CD4-positive, alpha-beta memory T cell (primary cell): ENCODE data around the gene TH. TPM values are rescaled to one million over a fixed set of nuclear protein-coding genes. Genes with fewer than 3 reads are reported as not detected.

Experiments
- CTCF ChIA-PET: fragments of 350-600 bp; sonication (Branson Sonifier 250); formaldehyde crosslinking; loops from one replicate; lab custom pipeline; 2021; ENCODE audit warnings: inconsistent platforms; ENCODE audit not compliant: partially characterized antibody; lab: Charles Lee
- POLR2A ChIA-PET: fragments of 350-600 bp; sonication (Branson Sonifier 250); formaldehyde crosslinking; loops from one replicate; lab custom pipeline; 2021; ENCODE audit not compliant: partially characterized antibody; lab: Charles Lee
- DNase-seq, 5 donors: peaks; one replicate each; pipeline versions ENCODE4 v3.0.0 to v3.0.0-alpha.2; 2020 to 2022; ENCODE audit warnings: mixed read lengths in 1 of 5
- H3K27ac ChIP-seq: one replicate; pipeline ENCODE4 v1.7.0; 2013; ENCODE audit warnings: low read depth, low read length
- H3K27me3 ChIP-seq: 2 replicates; pipeline ENCODE4 v1.7.0; 2013; ENCODE audit warnings: mild to moderate bottlenecking, low read length, moderate library complexity; ENCODE audit not compliant: insufficient read depth
- H3K36me3 ChIP-seq: 2 replicates; pipeline ENCODE4 v1.7.0; 2013; ENCODE audit warnings: mild to moderate bottlenecking, low read length, moderate library complexity; ENCODE audit not compliant: insufficient read depth
- H3K4me1 ChIP-seq: 2 replicates; pipeline ENCODE4 v1.7.0; 2013; ENCODE audit warnings: mild to moderate bottlenecking, low read length, moderate library complexity; ENCODE audit not compliant: insufficient read depth
- H3K4me3 ChIP-seq, 2 donors: one replicate each; pipeline ENCODE4 v1.7.0; 2013; ENCODE audit warnings: low read length in 2 of 2, mild to moderate bottlenecking in 1 of 2
- H3K9me3 ChIP-seq, 2 donors: one replicate each; pipeline ENCODE4 v1.7.0; 2013; ENCODE audit warnings: low read length in 2 of 2, control low read depth in 1 of 2; ENCODE audit not compliant: control insufficient read depth in 1 of 2
- H3K27ac Mint-ChIP-seq, 7 donors: one replicate each; pipeline ENCODE4 v1.8.0; 2020 to 2021; ENCODE audit warnings: mixed read lengths in 7 of 7, mild to moderate bottlenecking in 6 of 7, inconsistent platforms in 3 of 7, moderate library complexity in 3 of 7
- H3K27me3 Mint-ChIP-seq, 2 donors: one replicate each; pipeline ENCODE4 v1.8.0; 2020 to 2021; ENCODE audit warnings: mixed read lengths in 2 of 2
- H3K36me3 Mint-ChIP-seq, 2 donors: one replicate each; pipeline ENCODE4 v1.8.0; 2020 to 2021; ENCODE audit warnings: mixed read lengths in 2 of 2, inconsistent platforms in 1 of 2, mild to moderate bottlenecking in 1 of 2
- H3K4me1 Mint-ChIP-seq, 4 donors: one replicate each; pipeline ENCODE4 v1.8.0; 2020 to 2021; ENCODE audit warnings: mixed read lengths in 4 of 4, mild to moderate bottlenecking in 1 of 4
- H3K4me3 Mint-ChIP-seq, 8 donors: one replicate each; pipeline ENCODE4 v1.8.0; 2020 to 2021; ENCODE audit warnings: mixed read lengths in 8 of 8, mild to moderate bottlenecking in 7 of 8, moderate library complexity in 6 of 8, inconsistent platforms in 3 of 8
- H3K9me3 Mint-ChIP-seq, 8 donors: one replicate each; pipeline ENCODE4 v1.8.0; 2020 to 2021; ENCODE audit warnings: mixed read lengths in 8 of 8, mild to moderate bottlenecking in 5 of 8, inconsistent platforms in 3 of 8, moderate library complexity in 1 of 8
- intact Hi-C: fragments of 100-400 bp; cut with micrococcal nuclease; formaldehyde crosslinking; loops from one replicate; pipeline ENCODE4 v1.15.1; 2023
- polyA plus RNA-seq, 2 donors: library from polyadenylated mRNA; unstranded; fragments of 300-500 nt; fragmentation: Illumina TruSeq; gene quantifications; one replicate each; pipeline ENCODE4 v1.2.3, GENCODE V29; 2021
- total RNA-seq, 2 experiments: library from RNA; stranded (reverse); gene quantifications; one replicate each; pipeline ENCODE4 v1.2.3, GENCODE V29; 2021

TH gene
- total and polyA plus RNA-seq, 4 experiments from 2014 or later = not detected

- ChIA-PET CTCF (interaction anchor here (0.7 to 2.6 kb wide), 7 partner anchors 9 to 504 kb away, joined by 3 to 17 read pairs (median 4); no protein-coding TSS in a partner anchor), POLR2A (no interaction called here)
Measured at GRCh38 chr11:2156416-2157182, 15.0 kb downstream of the TH start.

GRCh38 chr11:2155511-2155910 is 16.1 kb downstream of the TH start:
- Mint-ChIP-seq H3K9me3 (no peaks in the 10 kb centered on the region), H3K27me3 (peaks cover 6 to 9% of the 10 kb centered on the region in 2 donors), H3K36me3 (no peaks in the 10 kb centered on the region), H3K27ac (no peak overlapping the region), H3K4me1 (peaks cover 5 to 11% (median 7%) of the 10 kb centered on the region in 4 donors), H3K4me3 (no peak overlapping the region)
- Histone ChIP-seq H3K27ac (no peak overlapping the region), H3K4me3 (no peak overlapping the region), H3K27me3 (peaks cover 6% of the 10 kb centered on the region), H3K9me3 (no peaks in the 10 kb centered on the region), H3K4me1 (peaks cover 6% of the 10 kb centered on the region), H3K36me3 (no peaks in the 10 kb centered on the region)
- POLR2A ChIA-PET = no interaction called here
- CTCF ChIA-PET = interaction anchor here (1.7 to 2.6 kb wide), 4 partner anchors 10 to 503 kb away, joined by 4 to 17 read pairs (median 7); no protein-coding TSS in a partner anchor
- intact Hi-C loops = no loop called here
- DNase-seq = no peak

More at GRCh38 chr11:2156416-2157182, 15.0 kb downstream of the TH start:
- Mint-ChIP-seq H3K4me1 (peaks cover 5% of the 10 kb centered on the region in 4 donors), H3K4me3 (no peak overlapping the region), H3K27ac (no peak overlapping the region), H3K9me3 (no peaks in the 10 kb centered on the region), H3K36me3 (no peaks in the 10 kb centered on the region), H3K27me3 (peaks cover 0 to 1% of the 10 kb centered on the region in 2 donors)
- Histone ChIP-seq H3K9me3 (no peaks in the 10 kb centered on the region), H3K36me3 (no peaks in the 10 kb centered on the region), H3K27ac (no peak overlapping the region), H3K4me1 (peaks cover 3% of the 10 kb centered on the region), H3K4me3 (no peak overlapping the region), H3K27me3 (no peaks in the 10 kb centered on the region)
- peak in 4 of 5 donors; percentile 25 to 43 (median 32) for DNase-seq
- intact Hi-C loops = no loop called here

- Mint-ChIP-seq H3K27ac (no peak overlapping the region), H3K4me3 (no peak overlapping the region)
- intact Hi-C loops = no loop called here
Measured at GRCh38 chr11:2154889-2155288, 16.7 kb downstream of the TH start.

GRCh38 chr11:2154195-2154585 is 17.4 kb downstream of the TH start:
- ChIA-PET CTCF (interaction anchor here (0.9 to 8.7 kb wide), 6 partner anchors 120 to 501 kb away, joined by 3 to 276 read pairs (median 26); no protein-coding TSS in a partner anchor), POLR2A (no interaction called here)
- H3K27me3 ChIP-seq = peaks cover 6% of the 10 kb centered on the region
- no peak overlapping the region for H3K27ac ChIP-seq
- DNase-seq = no peak
- Mint-ChIP-seq H3K27me3 (peaks cover 5 to 16% of the 10 kb centered on the region in 2 donors), H3K36me3 (no peaks in the 10 kb centered on the region), H3K4me3 (no peak overlapping the region), H3K4me1 (peaks cover 5 to 11% (median 7%) of the 10 kb centered on the region in 4 donors), H3K27ac (no peak overlapping the region), H3K9me3 (no peaks in the 10 kb centered on the region)
- H3K4me3 ChIP-seq = no peak overlapping the region
- no peaks in the 10 kb centered on the region for H3K9me3 ChIP-seq
- H3K36me3 ChIP-seq = no peaks in the 10 kb centered on the region
- peaks cover 6% of the 10 kb centered on the region for H3K4me1 ChIP-seq
- intact Hi-C loops = no loop called here

More at GRCh38 chr11:2154889-2155288, 16.7 kb downstream of the TH start:
- Histone ChIP-seq H3K4me3 (no peak overlapping the region), H3K36me3 (no peaks in the 10 kb centered on the region), H3K4me1 (peaks cover 6% of the 10 kb centered on the region), H3K27me3 (peaks cover 6% of the 10 kb centered on the region), H3K27ac (no peak overlapping the region), H3K9me3 (no peaks in the 10 kb centered on the region)
- Mint-ChIP-seq H3K9me3 (no peaks in the 10 kb centered on the region), H3K27me3 (peaks cover 6 to 13% of the 10 kb centered on the region in 2 donors), H3K4me1 (peaks cover 5 to 11% (median 7%) of the 10 kb centered on the region in 4 donors), H3K36me3 (no peaks in the 10 kb centered on the region)
- ChIA-PET CTCF (interaction anchor here (2.2 to 8.7 kb wide), 3 partner anchors 121 to 462 kb away, joined by 8 to 276 read pairs (median 89); no protein-coding TSS in a partner anchor), POLR2A (no interaction called here)
- no peak for DNase-seq

DNA sequence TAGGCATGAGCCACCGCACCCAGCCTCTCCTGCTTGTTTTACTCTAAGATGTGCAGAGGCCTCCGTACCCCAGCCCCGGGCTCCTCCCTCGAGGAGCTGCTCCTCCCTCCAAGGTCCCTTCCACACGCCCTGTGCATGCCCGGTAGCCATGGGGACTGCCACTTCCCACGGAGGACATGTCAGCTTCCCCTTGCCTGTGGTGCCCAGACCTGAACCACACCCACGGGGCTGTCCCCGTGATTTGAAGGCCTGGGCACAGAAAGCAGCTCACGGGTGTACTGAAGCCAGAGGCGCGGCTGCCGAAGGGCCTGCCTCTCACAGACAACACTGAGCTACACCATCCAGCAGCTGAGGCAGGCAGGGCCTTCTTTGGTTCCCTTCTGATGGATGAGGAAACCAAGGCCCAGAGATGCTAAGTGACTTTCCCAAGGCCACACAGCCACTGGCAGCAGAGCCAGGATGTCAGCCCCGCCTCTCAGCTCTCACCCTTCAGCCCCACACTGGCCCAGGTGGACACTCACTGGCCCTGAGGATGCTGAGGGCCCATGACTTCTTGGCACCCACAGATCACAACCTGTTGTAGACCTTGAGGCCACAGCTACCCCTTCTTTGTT is 17.9 kb downstream of the TH start:
- H3K27me3 ChIP-seq = peaks cover 6% of the 10 kb centered on the region
- POLR2A ChIA-PET = no interaction called here
- no peaks in the 10 kb centered on the region for H3K36me3 ChIP-seq
- DNase-seq = no peak
- no peak overlapping the region for H3K4me3 ChIP-seq
- H3K36me3 Mint-ChIP-seq = no peaks in the 10 kb centered on the region
- H3K4me3 Mint-ChIP-seq = no peak overlapping the region
- H3K27ac ChIP-seq = no peak overlapping the region
- no peaks in the 10 kb centered on the region for H3K9me3 ChIP-seq
- peaks cover 6% of the 10 kb centered on the region for H3K4me1 ChIP-seq
- H3K27me3 Mint-ChIP-seq = peaks cover 8 to 19% of the 10 kb centered on the region in 2 donors
- intact Hi-C loops = no loop called here
- H3K4me1 Mint-ChIP-seq = peaks cover 5 to 11% (median 7%) of the 10 kb centered on the region in 4 donors
- CTCF ChIA-PET = interaction anchor here (0.9 to 8.7 kb wide), 5 partner anchors 120 to 500 kb away, joined by 3 to 276 read pairs (median 45); no protein-coding TSS in a partner anchor
- no peaks in the 10 kb centered on the region for H3K9me3 Mint-ChIP-seq
- no peak overlapping the region for H3K27ac Mint-ChIP-seq

DNA sequence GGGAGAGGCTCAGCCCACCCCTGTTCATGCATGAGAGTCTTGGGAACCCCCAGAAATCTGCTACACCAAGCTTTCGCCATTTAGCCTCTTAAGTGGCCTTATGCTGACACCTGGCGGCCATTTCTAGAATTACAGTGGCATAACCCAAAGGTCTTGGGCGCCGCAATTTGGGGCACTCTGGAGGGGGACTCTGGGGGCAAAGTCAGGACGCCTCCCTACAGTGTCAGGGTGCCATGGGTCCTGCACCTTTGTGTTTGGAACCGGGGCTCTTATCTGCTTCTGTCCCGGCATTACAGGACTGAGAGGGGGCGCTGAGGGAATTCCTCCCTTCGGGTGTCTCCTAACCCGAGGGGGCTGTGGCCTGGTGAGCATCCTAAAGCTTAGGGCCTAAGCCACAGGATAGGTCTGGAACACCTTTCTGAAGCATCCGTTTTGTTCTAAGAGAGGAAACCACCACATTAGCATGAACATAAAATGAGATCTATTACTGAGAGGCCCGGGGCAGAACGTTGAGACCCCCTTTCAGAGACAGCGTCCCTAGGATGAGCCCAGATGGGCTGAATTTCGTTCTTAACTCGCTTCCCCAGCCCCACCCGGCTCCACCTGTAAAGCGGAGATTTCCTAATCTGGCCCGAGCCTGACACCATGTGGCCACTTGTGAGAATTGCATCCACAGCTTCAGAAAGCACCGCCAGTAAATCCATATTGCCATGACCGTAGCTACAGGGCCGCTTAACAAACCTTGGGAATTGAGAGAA is 19.9 kb downstream of the TH start:
- H3K9me3 Mint-ChIP-seq = no peaks in the 10 kb centered on the region
- H3K36me3 Mint-ChIP-seq = no peaks in the 10 kb centered on the region
- intact Hi-C loops = loop anchor here (1.0 to 2.0 kb wide), 4 partner anchors 75 to 501 kb away; no protein-coding TSS in a partner anchor
- H3K4me1 Mint-ChIP-seq = peaks cover 5 to 11% (median 7%) of the 10 kb centered on the region in 4 donors
- peak overlapping the region; percentile 20 to 67 (median 48) for H3K4me3 Mint-ChIP-seq
- peaks cover 10 to 31% of the 10 kb centered on the region in 2 donors for H3K27me3 Mint-ChIP-seq
- Histone ChIP-seq H3K36me3 (no peaks in the 10 kb centered on the region), H3K27me3 (peaks cover 11% of the 10 kb centered on the region), H3K4me3 (no peak overlapping the region), H3K27ac (no peak overlapping the region), H3K9me3 (no peaks in the 10 kb centered on the region), H3K4me1 (peaks cover 6% of the 10 kb centered on the region)
- CTCF ChIA-PET = interaction anchor here (0.6 to 8.7 kb wide), 35 partner anchors 9 to 512 kb away, joined by 3 to 276 read pairs (median 4); partner anchors contain the start of genes LSP1, SYT8 and TNNI2
- peak overlapping the region in 5 of 7 donors; percentile 22 to 55 (median 26) for H3K27ac Mint-ChIP-seq
- peak; percentile 76 to 84 (median 78) for DNase-seq
- POLR2A ChIA-PET = interaction anchor here (0.7 to 1.9 kb wide), 7 partner anchors 114 to 458 kb away, joined by 3 to 9 read pairs (median 4); no protein-coding TSS in a partner anchor
